A549 (cell line): ENCODE data around the gene LMOD1. TPM values are rescaled to one million over a fixed set of nuclear protein-coding genes. Genes with fewer than 3 reads are reported as not detected.

Experiments used
- ATAC-seq, 2 experiments: fragments of 200-7000 bp in 1 of 2; fragments of >200 bp in 1 of 2; cut with Nextera tagmentation in 1 of 2; cut with Tn5 transposase in 1 of 2; 3 replicates each; pipeline versions ENCODE4 v1.8.0 to v1.9.1; 2018 to 2020; ENCODE audit warnings: mild to moderate bottlenecking in 1 of 2, moderate library complexity in 1 of 2
- CTCF ChIA-PET: fragments of 300-600 bp; sonication (Branson Sonifier 250); formaldehyde crosslinking; extraction: SDS; loops from one replicate; lab custom pipeline; 2021; ENCODE audit warnings: antibody characterized with exemption, inconsistent platforms; lab: Yijun Ruan, JAX
- POLR2A ChIA-PET: fragments of 350-600 bp; formaldehyde crosslinking; extraction: SDS; loops from one replicate; lab custom pipeline; 2021; ENCODE audit warnings: antibody characterized with exemption, inconsistent platforms; lab: Yijun Ruan, JAX
- DNase-seq, 2 experiments: peaks; one replicate each; pipeline versions ENCODE4 v3.0.0 to v3.0.0-alpha.2; 2011 to 2016; ENCODE audit warnings: low read depth in 1 of 2, low spot score in 1 of 2
- FAIRE-seq: peaks from 2 replicates; lab custom pipeline; 2011; peaks lifted over from hg19 to GRCh38; lab: Jason Lieb, UNC
- H3K27ac ChIP-seq, 2 experiments: fragments of >200 bp; sonication (Bioruptor Twin); formaldehyde crosslinking; 3 replicates each; pipeline ENCODE4 v1.5.1; 2016 to 2017
- H3K4me1 ChIP-seq: fragments of >200 bp; sonication (Bioruptor Twin); formaldehyde crosslinking; 3 replicates; pipeline ENCODE4 v1.6.1; 2016
- H3K4me2 ChIP-seq: fragments of >200 bp; sonication (Bioruptor Twin); formaldehyde crosslinking; 3 replicates; pipeline ENCODE4 v1.6.1; 2016
- H3K4me3 ChIP-seq: fragments of >200 bp; sonication (Bioruptor Twin); formaldehyde crosslinking; 3 replicates; pipeline ENCODE4 v1.5.1; 2016
- H3K9me3 ChIP-seq: fragments of >200 bp; sonication (Bioruptor Twin); formaldehyde crosslinking; 3 replicates; pipeline ENCODE4 v1.6.1; 2016
- BHLHE40 ChIP-seq: IDR thresholded peaks from 2 replicates; pipeline ENCODE4 v1.6.1; 2012; ENCODE audit warnings: low read depth, low read length, inconsistent platforms
- CBX8 ChIP-seq: fragments of 200-600 bp; sonication (generic); IDR thresholded peaks from 2 replicates; pipeline ENCODE4 v1.6.1; 2016
- CHD2 ChIP-seq: fragments of 150-350 bp; IDR thresholded peaks from 2 replicates; pipeline ENCODE4 v1.6.1; 2014; ENCODE audit warnings: low read length; ENCODE audit not compliant: partially characterized antibody
- EHMT2 ChIP-seq: fragments of 200-600 bp; sonication (generic); IDR thresholded peaks from 2 replicates; pipeline ENCODE4 v1.6.1; 2016; ENCODE audit warnings: antibody characterized with exemption, low read depth, mild to moderate bottlenecking, moderate library complexity
- FOXS1 ChIP-seq: fragments of 250-450 bp; sonication (Bioruptor Pico); IDR thresholded peaks from 2 replicates; pipeline ENCODE4 v1.5.0; 2020; ENCODE audit warnings: mild to moderate bottlenecking, moderate library complexity
- HDAC2 ChIP-seq: fragments of 200-600 bp; sonication (generic); IDR thresholded peaks from 2 replicates; pipeline ENCODE4 v1.6.1; 2016
- HEYL ChIP-seq: fragments of 250-450 bp; sonication (Bioruptor Pico); IDR thresholded peaks from 2 replicates; pipeline ENCODE4 v1.8.0; 2021; ENCODE audit warnings: mild to moderate bottlenecking, moderate library complexity
- HOXB5 ChIP-seq: fragments of 250-450 bp; sonication (Bioruptor Pico); IDR thresholded peaks from 2 replicates; pipeline ENCODE4 v1.5.0; 2020; ENCODE audit warnings: mild to moderate bottlenecking, moderate library complexity
- JUN ChIP-seq, 2 experiments: fragments of >200 bp; sonication (Bioruptor Twin); formaldehyde crosslinking; IDR thresholded peaks; 2 replicates in 1 of 2; 3 replicates in 1 of 2; pipeline ENCODE4 v1.6.1; 2016 to 2017
- KDM1A ChIP-seq: fragments of 200-600 bp; sonication (generic); IDR thresholded peaks from 2 replicates; pipeline ENCODE4 v1.6.1; 2016; ENCODE audit warnings: low read depth, mild to moderate bottlenecking
- MAFK ChIP-seq: fragments of 450-650 bp; IDR thresholded peaks from 2 replicates; pipeline ENCODE4 v1.6.1; 2014; ENCODE audit not compliant: partially characterized antibody
- MAZ ChIP-seq: fragments of 150-350 bp; IDR thresholded peaks from 2 replicates; pipeline ENCODE4 v1.6.1; 2014; ENCODE audit warnings: antibody characterized with exemption, low read depth, low read length, borderline replicate concordance
- MYC ChIP-seq: IDR thresholded peaks from 2 replicates; pipeline ENCODE4 v1.6.1; 2012; ENCODE audit warnings: mild to moderate bottlenecking, inconsistent platforms, low read length, improper control_type of control experiment, borderline replicate concordance
- PHF8 ChIP-seq: fragments of 200-600 bp; sonication (generic); IDR thresholded peaks from 2 replicates; pipeline ENCODE4 v1.6.1; 2016; ENCODE audit warnings: low read depth, mild to moderate bottlenecking, antibody characterized with exemption, moderate library complexity, borderline replicate concordance
- POLR2AphosphoS2 ChIP-seq: conservative IDR thresholded peaks from 2 replicates; pipeline ENCODE4 v1.6.1; 2012; ENCODE audit warnings: low read length, improper control_type of control experiment, inconsistent platforms
- RARB ChIP-seq: fragments of 250-450 bp; sonication (Bioruptor Pico); IDR thresholded peaks from 2 replicates; pipeline ENCODE4 v1.8.0; 2021; ENCODE audit warnings: mild to moderate bottlenecking, moderate library complexity
- RCOR1 ChIP-seq: fragments of 150-350 bp; IDR thresholded peaks from 2 replicates; pipeline ENCODE4 v1.6.1; 2014; ENCODE audit warnings: antibody characterized with exemption, low read length, low read depth
- SMC3 ChIP-seq: fragments of >200 bp; sonication (Bioruptor Twin); formaldehyde crosslinking; IDR thresholded peaks from 3 replicates; pipeline ENCODE4 v1.6.1; 2018; ENCODE audit warnings: inconsistent platforms
- TFCP2L1 ChIP-seq: fragments of 250-450 bp; sonication (Bioruptor Pico); IDR thresholded peaks from 2 replicates; pipeline ENCODE4 v1.5.0; 2021; ENCODE audit warnings: mild to moderate bottlenecking
- ZNF302 ChIP-seq: fragments of 250-450 bp; sonication (Bioruptor Pico); IDR thresholded peaks from 2 replicates; pipeline ENCODE4 v1.9.0; 2021; ENCODE audit warnings: inconsistent platforms, mild to moderate bottlenecking, moderate library complexity
- ZSCAN20 ChIP-seq: fragments of 250-450 bp; sonication (Bioruptor Pico); IDR thresholded peaks from 2 replicates; pipeline ENCODE4 v1.8.0; 2022; ENCODE audit warnings: mild to moderate bottlenecking, moderate library complexity
- WGBS: methylation state at CpG from one replicate; pipeline ENCODE4 v1.1.6; 2017; ENCODE audit errors: missing lambda C conversion rate; 5-methylcytosine and 5-hydroxymethylcytosine counted together
- polyA plus RNA-seq, 4 experiments: library from polyadenylated mRNA; depleted of rRNA in 3 of 4; stranded (reverse); fragments of >200 nt; fragmentation: RNase III in 1 of 4; extraction: RNeasy Plus Mini Kit Qiagen cat#74134 plus additional on column Dnase treatment in 1 of 4; gene quantifications; 2 replicates in 3 of 4; 3 replicates in 1 of 4; pipeline ENCODE4 v1.2.3, GENCODE V29; 2011 to 2017
- TF ChIP-seq, protein P1 (sequence below): fragments of 250-450 bp; sonication (Bioruptor Pico); IDR thresholded peaks from 2 replicates; pipeline ENCODE4 v1.5.0; 2020; ENCODE audit warnings: low read depth, mild to moderate bottlenecking, moderate library complexity
- TF ChIP-seq, protein P2 (sequence below): fragments of >200 bp; sonication (Bioruptor Twin); formaldehyde crosslinking; IDR thresholded peaks from 2 replicates; pipeline ENCODE4 v1.6.1; 2016
- TF ChIP-seq, protein P3 (sequence below): fragments of 250-450 bp; sonication (Bioruptor Pico); IDR thresholded peaks from 2 replicates; pipeline ENCODE4 v1.5.0; 2021; ENCODE audit warnings: mild to moderate bottlenecking, moderate library complexity, borderline replicate concordance
- TF ChIP-seq, protein P4 (sequence below): IDR thresholded peaks from 2 replicates; pipeline ENCODE4 v1.6.1; 2012
- TF ChIP-seq, protein P5 (sequence below): fragments of >200 bp; sonication (Bioruptor Twin); formaldehyde crosslinking; IDR thresholded peaks from 3 replicates; pipeline ENCODE4 v1.6.1; 2016
- TF ChIP-seq, protein P6 (sequence below): fragments of 450-650 bp; IDR thresholded peaks from 2 replicates; pipeline ENCODE4 v1.6.1; 2014; ENCODE audit warnings: antibody characterized with exemption
- TF ChIP-seq, protein P7 (sequence below): IDR thresholded peaks from 2 replicates; pipeline ENCODE4 v1.6.1; 2012; ENCODE audit warnings: low read depth, borderline replicate concordance
- TF ChIP-seq, protein P8 (sequence below): fragments of 150-350 bp; IDR thresholded peaks from 2 replicates; pipeline ENCODE4 v1.6.1; 2014; ENCODE audit warnings: low read depth, mild to moderate bottlenecking, low read length

LMOD1 gene
- polyA plus RNA-seq, 2 of the 4 experiments (the other 2 are of a cell fraction) = not detected

DNA sequence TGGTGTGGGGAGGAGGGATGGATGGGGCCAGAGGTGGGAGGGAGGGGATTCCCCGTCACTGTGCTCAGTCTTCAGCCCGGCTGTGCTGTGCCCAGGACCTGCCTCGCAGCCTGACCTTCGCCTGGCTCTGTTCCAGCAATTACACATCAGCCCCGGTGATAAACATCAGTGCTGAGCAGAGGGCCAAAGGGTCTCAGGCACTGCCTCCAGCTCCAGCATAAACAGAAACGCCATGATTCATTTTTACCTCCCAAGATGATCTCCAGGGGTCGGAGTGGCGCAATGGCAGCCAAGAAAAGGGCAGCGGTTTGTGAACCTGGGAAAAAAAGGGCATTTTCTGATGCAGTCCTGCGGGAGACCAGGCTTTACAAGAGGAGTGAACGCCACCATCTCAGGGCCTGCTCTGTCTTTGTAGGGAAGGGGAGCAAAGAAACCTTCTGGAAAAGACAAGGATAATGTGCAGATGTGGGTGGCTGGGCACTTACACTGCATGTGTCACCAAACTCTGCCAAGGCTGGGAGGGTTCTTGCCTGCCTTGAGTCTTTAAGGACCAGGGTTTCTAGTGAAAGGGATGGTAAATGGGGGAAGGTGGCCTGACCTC is 29.6 kb downstream of the LMOD1 start:
- Histone ChIP-seq H3K4me1 (peaks cover 26% of the 10 kb centered on the region), H3K9me3 (no peaks in the 10 kb centered on the region), H3K4me2 (peak overlapping the region; percentile 70), H3K4me3 (no peak overlapping the region), H3K27ac (peak overlapping the region; percentile 73 to 82)
- DNase-seq (peak; percentile 67 to 85), ATAC-seq (peak; percentile 85 to 86), FAIRE-seq (no peak)
- CTCF ChIA-PET = interaction anchor here (0.8 to 20.2 kb wide), 11 partner anchors 10 to 203 kb away, joined by 3 to 303 read pairs (median 5); partner anchors contain the start of gene SHISA4
- WGBS = 5% methylated on average over 11 of the region's 11 CpGs
- POLR2A ChIA-PET = interaction anchor here (1.0 to 1.3 kb wide), 2 partner anchors 11 to 39 kb away, joined by 4 to 7 read pairs; partner anchors contain the start of gene TIMM17A
- TF ChIP-seq HEYL (CRISPR knock-in tag) (no peak), ZSCAN20 (no peak), JUN (IDR thresholded peaks at IDR 0.05) (peak; percentile 78 to 84; a peak in 4 of 5 replicates), MAFK (no peak), CHD2 (no peak), MAZ (no peak), MYC (no peak), CBX8 (no peak), PHF8 (no peak), POLR2AphosphoS2 (no peak), EHMT2 (no peak), FOXS1 (no peak), BHLHE40 (no peak), HDAC2 (no peak), RARB (CRISPR knock-in tag) (no peak), HOXB5 (CRISPR knock-in tag) (no peak), TFCP2L1 (CRISPR knock-in tag) (no peak), KDM1A (no peak), RCOR1 (no peak), SMC3 (0 out of 3 replicates have a peak, but pooled peaks have one; percentile 23), ZNF302 (CRISPR knock-in tag) (no peak)
- TF ChIP-seq, protein P1, sequence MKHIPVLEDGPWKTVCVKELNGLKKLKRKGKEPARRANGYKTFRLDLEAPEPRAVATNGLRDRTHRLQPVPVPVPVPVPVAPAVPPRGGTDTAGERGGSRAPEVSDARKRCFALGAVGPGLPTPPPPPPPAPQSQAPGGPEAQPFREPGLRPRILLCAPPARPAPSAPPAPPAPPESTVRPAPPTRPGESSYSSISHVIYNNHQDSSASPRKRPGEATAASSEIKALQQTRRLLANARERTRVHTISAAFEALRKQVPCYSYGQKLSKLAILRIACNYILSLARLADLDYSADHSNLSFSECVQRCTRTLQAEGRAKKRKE (CRISPR knock-in tag) = no peak
- TF ChIP-seq, protein P2, sequence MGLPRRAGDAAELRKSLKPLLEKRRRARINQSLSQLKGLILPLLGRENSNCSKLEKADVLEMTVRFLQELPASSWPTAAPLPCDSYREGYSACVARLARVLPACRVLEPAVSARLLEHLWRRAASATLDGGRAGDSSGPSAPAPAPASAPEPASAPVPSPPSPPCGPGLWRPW = no peak; the same call in 1 of the 2 replicates
- TF ChIP-seq, protein P3, sequence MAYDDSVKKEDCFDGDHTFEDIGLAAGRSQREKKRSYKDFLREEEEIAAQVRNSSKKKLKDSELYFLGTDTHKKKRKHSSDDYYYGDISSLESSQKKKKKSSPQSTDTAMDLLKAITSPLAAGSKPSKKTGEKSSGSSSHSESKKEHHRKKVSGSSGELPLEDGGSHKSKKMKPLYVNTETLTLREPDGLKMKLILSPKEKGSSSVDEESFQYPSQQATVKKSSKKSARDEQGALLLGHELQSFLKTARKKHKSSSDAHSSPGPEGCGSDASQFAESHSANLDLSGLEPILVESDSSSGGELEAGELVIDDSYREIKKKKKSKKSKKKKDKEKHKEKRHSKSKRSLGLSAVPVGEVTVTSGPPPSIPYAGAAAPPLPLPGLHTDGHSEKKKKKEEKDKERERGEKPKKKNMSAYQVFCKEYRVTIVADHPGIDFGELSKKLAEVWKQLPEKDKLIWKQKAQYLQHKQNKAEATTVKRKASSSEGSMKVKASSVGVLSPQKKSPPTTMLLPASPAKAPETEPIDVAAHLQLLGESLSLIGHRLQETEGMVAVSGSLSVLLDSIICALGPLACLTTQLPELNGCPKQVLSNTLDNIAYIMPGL = no peak
- TF ChIP-seq, protein P4, sequence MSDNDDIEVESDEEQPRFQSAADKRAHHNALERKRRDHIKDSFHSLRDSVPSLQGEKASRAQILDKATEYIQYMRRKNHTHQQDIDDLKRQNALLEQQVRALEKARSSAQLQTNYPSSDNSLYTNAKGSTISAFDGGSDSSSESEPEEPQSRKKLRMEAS = peak; percentile 59
- TF ChIP-seq, protein P5, sequence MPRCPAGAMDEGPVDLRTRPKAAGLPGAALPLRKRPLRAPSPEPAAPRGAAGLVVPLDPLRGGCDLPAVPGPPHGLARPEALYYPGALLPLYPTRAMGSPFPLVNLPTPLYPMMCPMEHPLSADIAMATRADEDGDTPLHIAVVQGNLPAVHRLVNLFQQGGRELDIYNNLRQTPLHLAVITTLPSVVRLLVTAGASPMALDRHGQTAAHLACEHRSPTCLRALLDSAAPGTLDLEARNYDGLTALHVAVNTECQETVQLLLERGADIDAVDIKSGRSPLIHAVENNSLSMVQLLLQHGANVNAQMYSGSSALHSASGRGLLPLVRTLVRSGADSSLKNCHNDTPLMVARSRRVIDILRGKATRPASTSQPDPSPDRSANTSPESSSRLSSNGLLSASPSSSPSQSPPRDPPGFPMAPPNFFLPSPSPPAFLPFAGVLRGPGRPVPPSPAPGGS = peak; percentile 82; the same call in 2 of the 3 replicates
- TF ChIP-seq, protein P6, sequence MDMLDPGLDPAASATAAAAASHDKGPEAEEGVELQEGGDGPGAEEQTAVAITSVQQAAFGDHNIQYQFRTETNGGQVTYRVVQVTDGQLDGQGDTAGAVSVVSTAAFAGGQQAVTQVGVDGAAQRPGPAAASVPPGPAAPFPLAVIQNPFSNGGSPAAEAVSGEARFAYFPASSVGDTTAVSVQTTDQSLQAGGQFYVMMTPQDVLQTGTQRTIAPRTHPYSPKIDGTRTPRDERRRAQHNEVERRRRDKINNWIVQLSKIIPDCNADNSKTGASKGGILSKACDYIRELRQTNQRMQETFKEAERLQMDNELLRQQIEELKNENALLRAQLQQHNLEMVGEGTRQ = no peak
- TF ChIP-seq, protein P7, sequence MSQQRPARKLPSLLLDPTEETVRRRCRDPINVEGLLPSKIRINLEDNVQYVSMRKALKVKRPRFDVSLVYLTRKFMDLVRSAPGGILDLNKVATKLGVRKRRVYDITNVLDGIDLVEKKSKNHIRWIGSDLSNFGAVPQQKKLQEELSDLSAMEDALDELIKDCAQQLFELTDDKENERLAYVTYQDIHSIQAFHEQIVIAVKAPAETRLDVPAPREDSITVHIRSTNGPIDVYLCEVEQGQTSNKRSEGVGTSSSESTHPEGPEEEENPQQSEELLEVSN = no peak
- TF ChIP-seq, protein P8, sequence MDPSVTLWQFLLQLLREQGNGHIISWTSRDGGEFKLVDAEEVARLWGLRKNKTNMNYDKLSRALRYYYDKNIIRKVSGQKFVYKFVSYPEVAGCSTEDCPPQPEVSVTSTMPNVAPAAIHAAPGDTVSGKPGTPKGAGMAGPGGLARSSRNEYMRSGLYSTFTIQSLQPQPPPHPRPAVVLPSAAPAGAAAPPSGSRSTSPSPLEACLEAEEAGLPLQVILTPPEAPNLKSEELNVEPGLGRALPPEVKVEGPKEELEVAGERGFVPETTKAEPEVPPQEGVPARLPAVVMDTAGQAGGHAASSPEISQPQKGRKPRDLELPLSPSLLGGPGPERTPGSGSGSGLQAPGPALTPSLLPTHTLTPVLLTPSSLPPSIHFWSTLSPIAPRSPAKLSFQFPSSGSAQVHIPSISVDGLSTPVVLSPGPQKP = no peak
